ENCODE measurements around the gene TNFRSF11A.
A peak's percentile ranks its signal among the peaks of the same experiment; 100 is the strongest.

The TNFRSF11A gene

GRCh38 chr18:62389761-62390481 is 64.8 kb downstream of the TNFRSF11A start:
- peak; percentile 71 for FAIRE-seq
- no peak for DNase-seq (ENCODE audit: insufficient read length, low spot score)

GRCh38 chr18:62394006-62394763 is 69.1 kb downstream of the TNFRSF11A start:
- FAIRE-seq (no peak), DNase-seq (ENCODE audit: insufficient read length, low spot score) (no peak)
- TF ChIP-seq CTCF (IDR thresholded peaks at IDR 0.05; ENCODE audit: insufficient read depth, missing control alignments) = no peak

More at GRCh38 chr18:62389761-62390481, 64.8 kb downstream of the TNFRSF11A start:
- TF ChIP-seq CTCF (IDR thresholded peaks at IDR 0.05; ENCODE audit: insufficient read depth, missing control alignments) = no peak

- DNase-seq (ENCODE audit: insufficient read length, low spot score) (no peak), FAIRE-seq (no peak)
- no peak for TF ChIP-seq CTCF (IDR thresholded peaks at IDR 0.05; ENCODE audit: insufficient read depth, missing control alignments)
Measured at GRCh38 chr18:62396381-62396780, 71.3 kb downstream of the TNFRSF11A start.

GRCh38 chr18:62396967-62397366 is 71.9 kb downstream of the TNFRSF11A start:
- no peak for TF ChIP-seq CTCF (IDR thresholded peaks at IDR 0.05; ENCODE audit: insufficient read depth, missing control alignments)
- no peak for FAIRE-seq
- no peak for DNase-seq (ENCODE audit: insufficient read length, low spot score)

DNA sequence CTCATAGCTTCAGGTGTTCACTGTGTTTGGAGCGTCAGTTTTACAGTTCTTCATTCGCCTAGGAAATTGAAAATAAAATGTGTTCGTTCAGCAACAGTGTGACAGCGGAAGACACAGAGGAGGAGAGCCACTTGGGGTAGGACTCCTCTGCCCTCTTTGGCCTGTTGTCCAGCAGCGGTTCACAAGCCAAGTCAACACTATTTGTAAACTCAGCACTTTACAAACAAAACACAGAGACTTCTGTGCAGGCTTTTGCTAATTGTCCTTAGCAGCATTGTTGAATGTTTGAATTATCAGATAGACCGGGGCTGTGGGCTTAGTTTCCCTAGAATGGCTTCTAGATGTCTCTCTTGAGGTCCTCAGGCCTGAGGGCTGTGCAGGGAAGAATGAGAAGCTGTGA is 73.2 kb downstream of the TNFRSF11A start:
- no peak for TF ChIP-seq CTCF (IDR thresholded peaks at IDR 0.05; ENCODE audit: insufficient read depth, missing control alignments)
- DNase-seq (ENCODE audit: insufficient read length, low spot score) (no peak), FAIRE-seq (no peak)

- no peak for TF ChIP-seq CTCF (IDR thresholded peaks at IDR 0.05; ENCODE audit: insufficient read depth, missing control alignments)
- FAIRE-seq = no peak
- DNase-seq (ENCODE audit: insufficient read length, low spot score) = no peak
Measured at GRCh38 chr18:62399276-62399675, 74.2 kb downstream of the TNFRSF11A start.

Measured in D721Med (cell line).